ENCODE measurements around the gene TIMP2. TPM values are rescaled to one million over a fixed set of nuclear protein-coding genes. Genes with fewer than 3 reads are reported as not detected.

Gene TIMP2
- total RNA-seq, 2 experiments from 2014 or later, result 5.0 to 6.0 TPM

DNA sequence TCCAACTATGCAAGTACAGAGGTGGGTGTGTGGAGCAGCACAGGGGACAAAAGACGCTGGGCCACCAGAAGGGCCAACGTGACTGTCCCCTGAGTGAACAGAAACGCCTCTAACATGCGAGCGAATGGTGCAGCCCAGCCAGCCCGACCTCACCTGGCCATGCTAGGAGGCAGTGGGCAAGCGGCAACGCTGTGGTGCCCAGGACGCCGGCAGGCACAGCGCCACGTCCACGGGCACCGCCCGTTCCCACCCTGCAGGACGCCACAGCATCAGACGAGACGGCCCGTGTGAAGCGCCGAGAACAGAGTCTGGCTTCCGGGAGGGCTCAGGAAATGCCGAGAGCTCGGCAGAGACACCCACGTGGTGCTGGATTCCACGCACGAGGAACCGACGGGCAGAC lies 24.4 kb downstream of the TIMP2 start:
- Mint-ChIP-seq H3K4me3 (no peak overlapping the region), H3K36me3 (no peaks in the 10 kb centered on the region), H3K27me3 (peaks cover 6% of the 10 kb centered on the region), H3K4me1 (peaks cover 5% of the 10 kb centered on the region), H3K27ac (no peak overlapping the region), H3K9me3 (no peaks in the 10 kb centered on the region)
- ATAC-seq (ENCODE audit: low read depth) (no peak), DNase-seq (no peak)
- POLR2A ChIA-PET, result interaction anchor here (1.6 kb wide), 1 partner anchor 10 kb away, joined by 5 read pairs; no protein-coding TSS in a partner anchor

DNA sequence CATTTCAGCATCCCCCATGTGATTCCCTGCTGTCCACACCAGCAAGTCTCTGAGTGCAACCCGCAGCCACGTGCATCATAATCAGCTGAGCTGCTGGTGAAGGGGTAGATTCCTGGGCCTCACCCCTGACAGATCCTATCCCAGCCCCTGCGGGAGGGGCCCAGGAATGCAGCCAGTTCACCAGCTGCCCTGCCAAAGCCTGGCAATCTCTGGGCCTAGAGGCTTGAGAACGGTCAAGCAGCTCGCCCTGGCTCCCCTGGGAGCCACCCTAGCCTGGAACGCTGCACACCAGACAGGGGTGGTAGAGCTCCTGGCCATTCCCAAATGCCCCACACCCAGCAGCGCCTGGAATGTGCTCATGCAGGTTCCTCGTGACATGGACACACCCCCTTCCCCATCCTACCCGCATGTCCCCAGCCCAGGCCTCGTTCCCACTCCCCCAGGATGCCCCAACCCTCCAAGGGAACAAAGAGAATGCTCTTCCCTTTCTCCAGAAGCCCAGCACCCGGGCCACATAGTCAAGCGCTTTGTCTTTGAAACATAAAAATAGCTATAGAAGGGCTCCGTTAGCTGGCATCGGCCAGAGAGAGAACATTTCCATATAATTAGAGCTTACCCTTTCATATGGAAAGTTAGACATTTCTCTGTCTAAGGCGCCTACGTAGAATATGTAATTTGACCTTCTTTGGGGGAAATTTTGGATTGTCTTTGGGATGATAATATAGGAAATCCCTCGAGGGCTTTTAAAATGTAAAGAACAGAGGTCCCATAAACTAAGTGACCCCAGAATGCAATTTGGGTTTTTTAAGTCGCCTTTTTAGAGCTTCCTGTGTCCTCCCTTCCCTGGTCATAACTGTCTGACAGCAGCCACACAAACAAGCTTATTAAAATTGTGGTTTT lies 25.6 kb downstream of the TIMP2 start:
- H3K4me3 Mint-ChIP-seq, result no peak overlapping the region
- no peak overlapping the region for H3K27ac Mint-ChIP-seq
- peaks cover 3% of the 10 kb centered on the region for H3K27me3 Mint-ChIP-seq
- H3K9me3 Mint-ChIP-seq, result no peaks in the 10 kb centered on the region
- no peak for ATAC-seq (ENCODE audit: low read depth)
- DNase-seq, result no peak
- H3K4me1 Mint-ChIP-seq, result peaks cover 5% of the 10 kb centered on the region
- H3K36me3 Mint-ChIP-seq, result no peaks in the 10 kb centered on the region
- POLR2A ChIA-PET, result no interaction called here

DNA sequence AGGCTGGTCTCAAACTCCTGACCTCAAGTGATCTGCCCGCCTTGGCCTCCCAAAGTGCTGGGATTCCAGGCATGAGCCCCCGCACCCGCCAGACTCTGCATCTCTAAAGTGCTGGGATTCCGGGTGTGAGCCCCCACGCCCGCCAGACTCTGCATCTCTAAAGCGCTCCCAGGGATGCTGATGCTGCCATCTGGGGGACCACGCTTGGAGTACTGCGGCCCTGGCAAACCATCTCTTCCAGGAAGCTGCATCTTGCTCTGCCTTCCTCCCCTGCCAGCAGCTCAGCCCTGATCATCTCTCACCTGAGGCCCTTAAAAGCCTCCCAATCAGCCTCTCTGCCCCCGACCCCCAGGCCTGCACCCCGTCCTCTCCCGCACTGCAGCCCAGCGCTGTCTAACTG lies 26.2 kb downstream of the TIMP2 start:
- peaks cover 3% of the 10 kb centered on the region for H3K27me3 Mint-ChIP-seq
- DNase-seq, result no peak
- no peak overlapping the region for H3K27ac Mint-ChIP-seq
- ATAC-seq (ENCODE audit: low read depth), result no peak
- peaks cover 5% of the 10 kb centered on the region for H3K4me1 Mint-ChIP-seq
- no peaks in the 10 kb centered on the region for H3K9me3 Mint-ChIP-seq
- POLR2A ChIA-PET, result no interaction called here
- no peak overlapping the region for H3K4me3 Mint-ChIP-seq
- H3K36me3 Mint-ChIP-seq, result no peaks in the 10 kb centered on the region

DNA sequence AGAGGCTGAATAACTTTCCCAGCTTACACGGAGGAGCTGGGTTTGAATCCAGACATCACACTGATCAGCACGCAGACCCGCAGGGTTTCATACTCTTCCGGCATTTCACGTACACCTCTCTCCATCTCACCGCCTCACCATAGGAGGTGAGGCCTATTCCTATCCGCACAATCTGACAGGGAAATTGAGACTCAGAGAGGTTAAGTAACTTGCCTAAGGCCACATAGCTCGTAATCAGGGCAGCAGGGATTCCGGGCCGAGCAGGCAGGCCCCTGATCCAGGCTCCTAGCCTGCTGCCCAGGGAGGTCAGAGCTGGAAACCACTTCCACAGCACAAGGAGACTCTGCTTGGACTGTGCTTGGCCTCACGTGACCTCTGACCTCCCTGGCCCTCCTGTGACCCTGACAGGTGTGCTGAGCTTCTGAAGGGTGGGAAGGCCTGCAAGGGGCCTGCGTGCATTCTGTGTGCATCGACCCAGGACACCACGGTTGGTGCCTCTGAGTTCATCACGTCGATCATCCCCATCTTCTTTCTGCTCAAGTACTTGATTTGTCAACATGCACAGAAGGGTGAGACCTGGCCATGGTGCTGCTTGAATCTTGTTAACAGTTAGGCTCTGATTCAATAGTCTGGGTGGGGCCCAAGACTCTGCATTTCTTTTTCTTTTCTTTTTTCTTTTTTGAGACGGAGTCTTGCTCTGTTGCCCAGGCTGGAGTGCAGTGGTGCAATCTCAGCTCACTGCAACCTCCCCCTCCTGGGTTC lies 26.9 kb downstream of the TIMP2 start:
- DNase-seq, result no peak
- ATAC-seq (ENCODE audit: low read depth), result no peak
- H3K9me3 Mint-ChIP-seq, result no peaks in the 10 kb centered on the region
- H3K27ac Mint-ChIP-seq, result no peak overlapping the region
- POLR2A ChIA-PET, result no interaction called here
- H3K4me1 Mint-ChIP-seq, result no peaks in the 10 kb centered on the region
- H3K4me3 Mint-ChIP-seq, result no peak overlapping the region
- peaks cover 3% of the 10 kb centered on the region for H3K27me3 Mint-ChIP-seq
- no peaks in the 10 kb centered on the region for H3K36me3 Mint-ChIP-seq

DNA sequence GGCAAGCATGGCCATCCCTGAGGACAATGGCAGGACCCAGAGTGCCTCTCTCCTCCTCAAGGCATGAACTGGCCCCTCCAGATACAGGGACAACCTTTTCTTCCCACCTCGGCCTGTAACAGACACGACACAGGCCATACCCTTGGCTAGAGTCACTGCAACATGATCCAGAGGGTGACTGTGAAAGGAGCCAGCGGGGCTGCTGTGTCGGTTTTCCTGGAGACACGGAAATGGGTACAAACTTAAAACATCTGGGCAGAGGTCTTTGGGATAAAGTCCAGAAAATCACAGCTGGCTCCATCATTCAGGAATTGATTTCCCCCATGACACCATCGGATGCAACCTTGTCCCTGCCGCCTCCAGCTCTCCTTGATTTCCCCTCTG lies 27.5 kb downstream of the TIMP2 start:
- Mint-ChIP-seq H3K27ac (no peak overlapping the region), H3K4me3 (no peak overlapping the region), H3K36me3 (no peaks in the 10 kb centered on the region), H3K27me3 (peaks cover 4% of the 10 kb centered on the region), H3K4me1 (no peaks in the 10 kb centered on the region), H3K9me3 (no peaks in the 10 kb centered on the region)
- DNase-seq, result no peak
- POLR2A ChIA-PET, result no interaction called here
- ATAC-seq (ENCODE audit: low read depth), result no peak

DNA sequence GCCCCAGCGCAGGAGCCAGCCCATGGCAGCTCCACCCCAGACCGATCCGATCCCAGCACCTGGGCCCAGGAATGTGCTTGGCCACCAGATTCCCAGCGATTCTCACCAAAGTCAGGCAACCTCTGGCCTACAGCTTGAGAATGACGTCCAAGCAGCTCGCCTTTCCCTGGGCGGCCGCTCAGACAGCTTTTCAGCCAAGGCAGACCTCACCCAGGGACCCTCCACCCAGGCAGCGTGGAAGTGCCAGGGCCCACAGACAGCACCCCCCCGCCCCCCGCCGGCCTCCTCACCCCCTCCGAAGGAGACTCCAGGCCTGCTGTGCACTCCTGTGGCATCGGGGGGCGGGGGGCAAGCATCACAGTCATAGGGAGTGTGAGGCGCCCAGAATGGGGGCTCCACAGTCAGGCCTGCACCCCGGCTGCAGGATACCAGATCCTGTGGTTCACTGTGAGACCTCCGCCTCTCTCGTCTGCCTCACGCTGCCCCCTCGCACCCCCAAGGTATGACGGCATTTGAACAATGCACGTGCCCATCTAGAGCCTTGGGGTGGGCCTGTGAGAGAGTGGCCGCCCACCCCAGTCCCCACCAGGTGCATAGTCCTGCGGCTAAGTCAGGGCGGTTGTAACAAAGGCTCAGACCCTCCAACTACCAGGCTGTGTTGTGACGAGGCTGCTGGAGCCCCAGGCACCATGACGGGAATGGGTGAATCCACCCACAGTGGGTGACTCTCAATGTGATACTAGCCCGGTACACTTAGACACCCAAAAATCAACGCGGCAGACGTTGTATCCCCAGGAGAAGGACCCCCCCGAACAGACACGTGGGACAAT lies 28.1 kb downstream of the TIMP2 start:
- DNase-seq, result no peak
- Mint-ChIP-seq H3K27ac (no peak overlapping the region), H3K27me3 (peaks cover 4% of the 10 kb centered on the region), H3K9me3 (no peaks in the 10 kb centered on the region), H3K4me1 (no peaks in the 10 kb centered on the region), H3K36me3 (no peaks in the 10 kb centered on the region), H3K4me3 (no peak overlapping the region)
- POLR2A ChIA-PET, result no interaction called here
- no peak for ATAC-seq (ENCODE audit: low read depth)

DNA sequence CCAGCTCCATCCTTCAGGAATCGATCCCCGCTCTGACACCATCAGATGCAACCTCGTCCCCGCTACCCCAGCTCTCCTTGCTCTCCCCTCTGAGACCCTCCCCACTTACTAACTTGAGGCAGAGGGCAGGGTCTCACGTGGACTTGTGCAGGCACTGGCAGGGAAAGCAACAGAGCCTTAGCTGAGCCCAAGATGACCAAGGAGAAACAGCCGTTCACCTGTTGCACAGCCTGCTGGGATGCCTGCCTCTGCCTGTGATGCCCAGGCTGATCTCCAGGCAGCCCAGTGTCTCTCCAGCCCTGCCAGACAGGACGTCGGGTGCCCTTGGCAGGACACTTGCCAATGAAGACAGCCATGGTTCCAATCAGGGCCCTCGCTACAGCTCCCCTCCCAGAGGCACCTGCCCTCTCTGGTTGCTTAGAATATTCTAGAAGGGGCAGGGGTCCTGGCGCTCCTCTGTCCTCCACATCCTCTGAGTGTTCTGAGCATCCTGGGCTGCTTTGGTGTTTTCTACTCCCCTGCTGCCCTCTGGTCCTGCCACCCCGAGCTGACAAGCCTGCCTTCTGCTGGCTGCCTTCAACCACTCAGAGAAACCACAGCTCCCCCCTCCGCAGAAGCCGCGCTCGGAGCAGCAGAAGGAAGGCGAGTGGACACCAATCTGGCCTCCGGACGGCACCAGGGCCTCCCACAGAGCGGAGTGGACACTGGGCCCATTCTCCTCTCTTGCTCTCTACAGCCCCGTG lies 28.9 kb downstream of the TIMP2 start:
- Mint-ChIP-seq H3K27ac (no peak overlapping the region), H3K4me1 (peaks cover 3% of the 10 kb centered on the region), H3K4me3 (no peak overlapping the region), H3K27me3 (peaks cover 4% of the 10 kb centered on the region), H3K36me3 (no peaks in the 10 kb centered on the region), H3K9me3 (no peaks in the 10 kb centered on the region)
- POLR2A ChIA-PET, result no interaction called here
- ATAC-seq (ENCODE audit: low read depth) (no peak), DNase-seq (no peak)

DNA sequence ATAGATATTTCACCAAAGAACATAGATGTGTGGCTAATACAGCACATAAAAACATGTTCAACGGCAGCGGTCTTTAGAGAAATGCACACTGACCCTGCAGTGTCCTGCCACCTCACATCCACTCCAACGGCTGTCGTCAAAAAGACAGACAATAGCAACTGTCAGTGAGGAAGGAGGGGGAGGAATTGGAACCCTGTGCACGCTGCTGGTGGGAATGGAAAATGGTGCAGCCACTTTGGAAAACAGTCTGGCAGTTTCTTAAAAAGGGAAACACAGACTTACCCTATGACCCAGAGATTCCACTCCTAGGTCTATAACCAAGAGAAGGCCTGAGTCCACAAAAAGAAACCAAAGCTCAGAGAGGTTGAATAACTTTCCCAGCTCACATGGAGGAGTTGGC lies 29.9 kb downstream of the TIMP2 start:
- Mint-ChIP-seq H3K27ac (no peak overlapping the region), H3K27me3 (peaks cover 4% of the 10 kb centered on the region), H3K4me3 (no peak overlapping the region), H3K9me3 (no peaks in the 10 kb centered on the region), H3K36me3 (no peaks in the 10 kb centered on the region), H3K4me1 (peaks cover 10% of the 10 kb centered on the region)
- DNase-seq (no peak), ATAC-seq (ENCODE audit: low read depth) (no peak)
- POLR2A ChIA-PET, result no interaction called here

DNA sequence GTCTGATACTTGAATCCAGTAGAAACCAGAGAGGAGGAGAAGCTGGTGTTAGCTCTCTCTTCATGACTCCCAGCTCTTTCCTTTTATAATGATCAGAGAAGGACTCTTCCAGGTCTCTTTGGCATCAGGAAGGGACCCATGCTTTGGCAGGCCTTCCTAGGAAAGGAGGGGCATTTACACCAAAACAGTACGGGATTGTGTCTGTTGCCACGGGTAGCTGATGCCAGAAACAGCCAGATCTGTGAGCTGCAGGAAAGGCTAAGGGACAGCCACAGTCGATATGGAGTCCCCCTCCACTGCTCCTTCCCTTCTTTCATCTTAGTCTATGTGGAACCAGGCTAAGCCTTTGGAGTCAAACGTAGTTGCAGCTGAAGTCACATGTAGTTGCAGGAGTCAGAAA lies 31.5 kb downstream of the TIMP2 start:
- no peak for DNase-seq
- Mint-ChIP-seq H3K27me3 (peaks cover 6% of the 10 kb centered on the region), H3K4me1 (peaks cover 16% of the 10 kb centered on the region), H3K9me3 (no peaks in the 10 kb centered on the region), H3K4me3 (no peak overlapping the region), H3K27ac (no peak overlapping the region), H3K36me3 (no peaks in the 10 kb centered on the region)
- ATAC-seq (ENCODE audit: low read depth), result no peak
- POLR2A ChIA-PET, result no interaction called here

DNA sequence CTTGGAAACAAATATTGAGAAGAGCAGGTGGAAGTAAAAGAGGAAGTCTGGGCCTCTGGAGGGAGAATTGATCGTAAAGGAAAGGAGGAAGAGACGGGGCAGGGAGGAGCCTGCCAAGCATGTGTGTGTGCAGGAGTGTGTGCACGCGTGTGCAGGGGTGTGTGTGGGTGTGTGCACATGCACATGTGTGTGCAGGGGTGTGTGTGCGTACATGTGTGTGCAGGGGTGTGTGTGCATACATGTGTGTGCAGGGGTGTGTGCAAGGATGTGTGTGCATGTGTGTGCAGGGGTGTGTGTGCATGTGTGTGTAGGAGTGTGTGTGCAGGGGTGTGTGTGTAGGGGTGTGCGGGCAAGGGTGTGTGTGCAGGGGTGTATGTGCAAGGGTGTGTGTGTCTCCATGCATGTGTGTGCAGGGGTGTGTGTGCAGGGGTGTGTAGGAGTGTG lies 32.2 kb downstream of the TIMP2 start:
- Mint-ChIP-seq H3K9me3 (no peaks in the 10 kb centered on the region), H3K27ac (no peak overlapping the region), H3K27me3 (peaks cover 8% of the 10 kb centered on the region), H3K4me1 (peaks cover 17% of the 10 kb centered on the region), H3K4me3 (no peak overlapping the region), H3K36me3 (no peaks in the 10 kb centered on the region)
- ATAC-seq (ENCODE audit: low read depth) (no peak), DNase-seq (no peak)
- POLR2A ChIA-PET, result no interaction called here

DNA sequence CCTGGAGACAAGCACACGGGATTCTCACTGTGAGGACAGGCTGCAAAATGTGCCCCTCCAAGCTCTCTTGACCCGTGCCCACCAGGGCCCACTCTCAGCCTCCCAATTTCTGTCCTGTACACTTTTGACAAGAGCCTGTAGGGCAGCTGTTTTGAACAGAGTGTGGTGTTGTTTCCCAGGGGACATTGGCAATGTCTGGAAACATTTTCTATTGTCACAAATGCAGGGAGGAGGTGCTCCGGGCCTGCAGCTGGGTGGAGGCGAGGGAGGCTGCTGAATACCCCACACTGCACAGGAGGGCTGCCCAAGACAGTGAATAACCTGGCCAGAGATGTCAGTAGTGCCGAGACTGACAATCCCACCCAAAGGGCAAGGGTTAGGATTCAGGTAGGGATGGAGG lies 32.7 kb downstream of the TIMP2 start:
- Mint-ChIP-seq H3K27me3 (peaks cover 8% of the 10 kb centered on the region), H3K27ac (no peak overlapping the region), H3K36me3 (no peaks in the 10 kb centered on the region), H3K9me3 (no peaks in the 10 kb centered on the region), H3K4me3 (no peak overlapping the region), H3K4me1 (peaks cover 17% of the 10 kb centered on the region)
- ATAC-seq (ENCODE audit: low read depth) (no peak), DNase-seq (no peak)
- POLR2A ChIA-PET, result no interaction called here

DNA sequence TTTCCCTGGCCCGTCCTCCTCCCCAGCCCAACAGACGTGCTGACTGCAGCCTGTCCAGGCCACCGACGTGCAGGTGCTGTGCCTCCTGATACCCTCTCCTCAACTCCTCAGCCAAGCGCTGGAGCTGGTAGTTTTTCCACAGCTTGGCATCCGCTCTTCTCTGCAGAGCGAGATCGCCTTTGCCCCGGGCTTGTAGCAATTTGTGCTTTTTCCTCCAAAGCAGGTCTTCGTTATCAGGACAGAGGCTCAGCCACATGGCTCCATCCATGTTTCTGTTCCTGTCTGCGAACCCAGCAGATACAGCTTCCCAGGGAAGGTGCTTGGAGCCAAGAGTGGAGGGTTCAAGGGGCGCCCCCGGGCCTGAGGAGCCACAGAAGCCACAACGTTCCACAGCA lies 33.1 kb downstream of the TIMP2 start:
- Mint-ChIP-seq H3K36me3 (no peaks in the 10 kb centered on the region), H3K4me1 (peaks cover 17% of the 10 kb centered on the region), H3K27ac (no peak overlapping the region), H3K27me3 (peaks cover 8% of the 10 kb centered on the region), H3K4me3 (no peak overlapping the region), H3K9me3 (no peaks in the 10 kb centered on the region)
- POLR2A ChIA-PET, result no interaction called here
- ATAC-seq (ENCODE audit: low read depth), result no peak
- DNase-seq, result no peak
